Suprapubic skin (tissue), 4 donors: Measurements from ENCODE around the gene PRIM1. TPM values are rescaled to one million over a fixed set of nuclear protein-coding genes. Genes with fewer than 3 reads are reported as not detected.
"Not testable (repeated sequence)": the region's sequence is repeated elsewhere in the genome, so short reads cannot be mapped to it uniquely, and the experiment has no call there.

Experiments used
- DNase-seq, 2 donors: peaks; one replicate each; pipeline ENCODE4 v3.0.0-alpha.2; 2019; ENCODE audit warnings: low spot score in 2 of 2
- H3K27ac ChIP-seq: fragments of 200-600 bp; sonication (generic); one replicate; pipeline ENCODE4 v1.5.1; 2019
- H3K27me3 ChIP-seq: fragments of 200-600 bp; sonication (generic); one replicate; pipeline ENCODE4 v1.5.1; 2019
- H3K36me3 ChIP-seq: fragments of 200-600 bp; sonication (generic); one replicate; pipeline ENCODE4 v1.5.1; 2019
- H3K4me1 ChIP-seq: fragments of 200-600 bp; sonication (generic); one replicate; pipeline ENCODE4 v1.5.1; 2019
- H3K4me3 ChIP-seq: fragments of 200-600 bp; sonication (generic); one replicate; pipeline ENCODE4 v1.5.1; 2019; ENCODE audit warnings: mild to moderate bottlenecking
- H3K9me3 ChIP-seq: fragments of 200-600 bp; sonication (generic); one replicate; pipeline ENCODE4 v1.5.1; 2019
- EP300 ChIP-seq: sonication (generic); formaldehyde crosslinking; IDR thresholded peaks from one replicate; pipeline ENCODE4 v1.6.1; 2017; ENCODE audit warnings: antibody characterized with exemption
- POLR2A ChIP-seq, 2 donors: fragments of 450-650 bp; IDR thresholded peaks; one replicate each; pipeline ENCODE4 v1.6.1; 2017; ENCODE audit warnings: antibody characterized with exemption in 2 of 2, mild to moderate bottlenecking in 2 of 2, moderate library complexity in 2 of 2
- POLR2AphosphoS5 ChIP-seq, 3 donors: sonication (generic); formaldehyde crosslinking; IDR thresholded peaks; one replicate each; pipeline ENCODE4 v1.6.1; 2017; ENCODE audit warnings: antibody characterized with exemption in 3 of 3
- WGBS: methylation state at CpG from one replicate; pipeline ENCODE4 v1.1.5; 2018; 5-methylcytosine and 5-hydroxymethylcytosine counted together
- total RNA-seq, 4 donors: library from RNA; depleted of rRNA; stranded (reverse); fragments of >200 nt; gene quantifications; one replicate each; pipeline ENCODE4 v1.1.0, GENCODE V29; 2016
- TF ChIP-seq, protein P1 (sequence below), 2 donors: fragments of 200-600 bp in 1 of 2; fragments of 450-650 bp in 1 of 2; sonication (generic) in 1 of 2; IDR thresholded peaks; one replicate each; pipeline ENCODE4 v1.5.1; 2016 to 2019; ENCODE audit warnings: antibody characterized with exemption in 2 of 2, mild to moderate bottlenecking in 1 of 2, moderate library complexity in 1 of 2

PRIM1 gene
- total RNA-seq, result 10 to 100 TPM in 2 of 4 donors, 1 to 10 TPM in 2; 9.1 to 12.4 (median 10.3) TPM

DNA sequence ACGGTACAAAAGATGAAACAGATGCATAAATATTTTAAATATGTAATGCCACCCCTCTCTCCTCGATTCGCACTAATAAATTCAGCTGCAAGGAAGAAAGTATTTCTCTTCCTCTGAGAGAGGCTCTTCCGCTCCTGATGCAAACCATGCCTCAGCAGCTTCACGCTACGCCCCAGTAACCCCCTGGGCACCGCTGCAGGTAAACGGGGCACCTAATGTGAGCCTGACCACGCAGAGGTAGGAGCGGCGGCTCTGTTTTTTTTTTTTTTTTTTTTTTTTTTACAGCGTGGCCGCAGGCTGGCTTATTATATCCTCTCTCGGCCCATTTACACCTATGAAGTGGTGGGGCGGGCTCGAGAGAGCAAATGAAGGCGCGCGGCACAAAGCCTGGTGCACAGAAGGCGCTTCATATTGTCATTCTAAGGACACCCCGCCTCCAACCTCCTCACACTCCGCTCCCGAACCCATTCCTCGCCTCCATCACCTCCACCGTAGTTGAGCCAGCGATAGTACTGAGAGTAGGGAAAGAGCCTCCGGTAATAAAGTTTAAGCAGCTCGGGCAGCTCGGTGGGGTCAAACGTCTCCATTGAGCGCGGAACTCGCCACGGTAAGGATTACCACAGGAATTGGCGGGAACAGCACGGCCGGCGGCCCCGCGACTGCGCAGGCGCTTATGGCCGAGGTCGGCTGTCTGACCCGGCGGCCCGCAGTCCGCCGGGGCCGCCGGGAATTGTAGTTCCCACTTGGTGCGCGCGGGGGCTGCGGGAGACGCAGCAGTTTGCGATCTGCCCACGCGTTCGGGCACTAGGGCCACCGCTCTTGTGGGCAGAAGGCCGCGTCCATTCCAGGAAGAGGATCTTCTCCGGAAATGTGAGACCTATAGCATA, at the start of gene PRIM1:
TSS of gene PRIM1 (minus strand) at position 612 of the 887 bp plus-strand sequence. CDS start at position 587, 25 bp downstream.
- Histone ChIP-seq H3K36me3 (peaks cover 3% of the 10 kb centered on the region), H3K27me3 (no peaks in the 10 kb centered on the region), H3K4me3 (peak within 1 kb of the TSS; percentile 72), H3K4me1 (peaks cover 11% of the 10 kb centered on the region), H3K9me3 (no peaks in the 10 kb centered on the region), H3K27ac (peak within 1 kb of the TSS; percentile 57)
- TF ChIP-seq EP300 (no peak), POLR2AphosphoS5 (IDR thresholded peaks at IDR 0.05) (peak in 1 of 3 donors; percentile 28), POLR2A (IDR thresholded peaks at IDR 0.05) (no peak)
- TF ChIP-seq, protein P1, sequence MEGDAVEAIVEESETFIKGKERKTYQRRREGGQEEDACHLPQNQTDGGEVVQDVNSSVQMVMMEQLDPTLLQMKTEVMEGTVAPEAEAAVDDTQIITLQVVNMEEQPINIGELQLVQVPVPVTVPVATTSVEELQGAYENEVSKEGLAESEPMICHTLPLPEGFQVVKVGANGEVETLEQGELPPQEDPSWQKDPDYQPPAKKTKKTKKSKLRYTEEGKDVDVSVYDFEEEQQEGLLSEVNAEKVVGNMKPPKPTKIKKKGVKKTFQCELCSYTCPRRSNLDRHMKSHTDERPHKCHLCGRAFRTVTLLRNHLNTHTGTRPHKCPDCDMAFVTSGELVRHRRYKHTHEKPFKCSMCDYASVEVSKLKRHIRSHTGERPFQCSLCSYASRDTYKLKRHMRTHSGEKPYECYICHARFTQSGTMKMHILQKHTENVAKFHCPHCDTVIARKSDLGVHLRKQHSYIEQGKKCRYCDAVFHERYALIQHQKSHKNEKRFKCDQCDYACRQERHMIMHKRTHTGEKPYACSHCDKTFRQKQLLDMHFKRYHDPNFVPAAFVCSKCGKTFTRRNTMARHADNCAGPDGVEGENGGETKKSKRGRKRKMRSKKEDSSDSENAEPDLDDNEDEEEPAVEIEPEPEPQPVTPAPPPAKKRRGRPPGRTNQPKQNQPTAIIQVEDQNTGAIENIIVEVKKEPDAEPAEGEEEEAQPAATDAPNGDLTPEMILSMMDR (IDR thresholded peaks at IDR 0.05), result peak in 1 of 2 donors; percentile 18
- WGBS, result 0% methylated on average over 43 of the region's 64 CpGs
- peak; percentile 85 to 88 for DNase-seq

DNA sequence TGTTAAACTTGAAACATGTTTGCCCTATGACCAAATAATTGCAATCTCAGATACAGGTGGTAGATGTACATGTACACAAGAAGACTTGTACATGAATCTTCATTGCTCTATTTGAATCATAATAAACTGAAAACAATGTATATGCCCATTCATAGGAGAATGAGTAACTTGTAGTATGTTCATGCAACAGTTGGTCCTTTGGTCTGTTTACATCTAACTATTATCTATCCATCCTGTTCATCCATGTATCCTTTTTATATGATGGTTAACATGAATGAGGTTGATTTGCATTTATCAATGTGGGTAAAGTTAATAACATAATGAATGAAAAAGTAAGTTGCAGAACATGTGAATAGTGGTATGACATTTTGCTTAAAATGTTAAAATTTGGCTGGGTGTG, 48.1 kb upstream of the PRIM1 start:
- Histone ChIP-seq H3K27me3 (no peaks in the 10 kb centered on the region), H3K4me1 (peaks cover 7% of the 10 kb centered on the region), H3K36me3 (no peaks in the 10 kb centered on the region), H3K4me3 (no peak overlapping the region), H3K9me3 (no peaks in the 10 kb centered on the region), H3K27ac (no peak overlapping the region)
- TF ChIP-seq POLR2A (IDR thresholded peaks at IDR 0.05), result no peak
- TF ChIP-seq POLR2AphosphoS5 (IDR thresholded peaks at IDR 0.05), result no peak
- TF ChIP-seq, protein P1 (IDR thresholded peaks at IDR 0.05), result no peak
- TF ChIP-seq EP300, result no peak
- no peak for DNase-seq

DNA sequence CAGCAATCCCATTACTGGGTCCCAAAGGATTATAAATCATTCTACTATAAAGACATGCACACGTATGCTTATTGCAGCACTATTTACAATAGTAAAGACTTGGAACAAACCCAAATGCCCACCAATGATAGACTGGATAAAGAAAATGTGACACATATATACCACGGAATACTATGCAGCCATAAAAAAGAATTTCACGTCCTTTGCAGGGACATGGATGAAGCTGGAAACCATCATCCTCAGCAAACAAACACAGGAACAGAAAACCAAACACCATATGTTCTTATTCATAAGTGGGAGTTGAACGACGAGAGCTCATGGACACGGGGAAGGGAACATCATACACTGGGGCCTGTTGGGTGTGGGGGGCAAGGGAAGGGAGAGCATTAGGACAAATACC, 47.2 kb upstream of the PRIM1 start:
- H3K27ac ChIP-seq, H3K4me3 ChIP-seq, H3K4me1 ChIP-seq, H3K9me3 ChIP-seq, DNase-seq, H3K27me3 ChIP-seq, H3K36me3 ChIP-seq: not testable (repeated sequence)
- WGBS, result 86% methylated on average over 6 of the region's 6 CpGs

DNA sequence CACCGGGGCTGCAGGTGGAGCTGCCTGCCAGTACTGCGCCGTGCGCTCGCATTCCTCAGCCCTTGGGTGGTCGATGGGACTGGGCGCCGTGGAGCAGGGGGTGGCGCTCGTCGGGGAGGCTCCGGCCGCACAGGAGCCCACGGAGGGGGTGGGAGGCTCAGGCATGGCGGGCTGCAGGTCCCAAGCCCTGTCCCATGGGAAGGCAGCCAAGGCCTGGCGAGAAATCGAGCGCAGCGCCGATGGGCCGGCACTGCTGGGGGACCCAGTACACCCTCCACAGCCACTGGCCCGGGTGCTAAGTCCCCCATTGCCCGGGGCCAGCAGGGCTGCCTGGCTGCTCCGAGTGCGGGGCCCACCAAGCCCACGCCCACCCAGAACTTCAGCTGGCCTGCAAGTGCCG, 43.7 kb upstream of the PRIM1 start:
- no CpG with 5 or more reads among the region's 27 CpGs for WGBS
- not testable (repeated sequence) for H3K4me3 ChIP-seq, H3K27me3 ChIP-seq, H3K4me1 ChIP-seq, DNase-seq, H3K9me3 ChIP-seq, H3K27ac ChIP-seq, H3K36me3 ChIP-seq

DNA sequence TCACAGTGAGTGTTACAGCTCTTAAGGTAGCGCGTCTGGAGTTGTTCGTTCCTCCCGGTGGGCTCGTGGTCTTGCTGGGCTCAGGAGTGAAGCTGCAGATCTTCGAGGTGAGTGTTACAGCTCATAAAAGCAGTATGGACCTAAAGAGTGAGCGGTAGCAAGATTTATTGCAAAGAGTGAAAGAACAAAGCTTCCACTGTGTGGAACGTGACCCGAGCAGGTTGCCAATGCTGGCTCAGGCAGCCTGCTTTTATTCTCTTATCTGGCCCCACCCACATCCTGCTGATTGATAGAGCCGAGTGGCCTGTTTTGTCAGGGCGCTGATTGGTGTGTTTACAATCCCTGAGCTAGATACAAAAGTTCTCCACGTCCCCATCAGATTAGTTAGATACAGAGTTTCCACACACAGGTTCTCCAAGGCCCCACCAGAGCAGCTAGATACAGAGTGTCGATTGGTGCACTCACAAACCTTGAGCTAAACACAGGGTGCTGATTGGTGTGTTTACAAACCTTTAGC, 43.0 kb upstream of the PRIM1 start:
- H3K9me3 ChIP-seq, H3K4me1 ChIP-seq, DNase-seq, H3K27ac ChIP-seq, H3K4me3 ChIP-seq, H3K36me3 ChIP-seq, H3K27me3 ChIP-seq: not testable (repeated sequence)
- WGBS, result 60% methylated on average over 10 of the region's 13 CpGs

DNA sequence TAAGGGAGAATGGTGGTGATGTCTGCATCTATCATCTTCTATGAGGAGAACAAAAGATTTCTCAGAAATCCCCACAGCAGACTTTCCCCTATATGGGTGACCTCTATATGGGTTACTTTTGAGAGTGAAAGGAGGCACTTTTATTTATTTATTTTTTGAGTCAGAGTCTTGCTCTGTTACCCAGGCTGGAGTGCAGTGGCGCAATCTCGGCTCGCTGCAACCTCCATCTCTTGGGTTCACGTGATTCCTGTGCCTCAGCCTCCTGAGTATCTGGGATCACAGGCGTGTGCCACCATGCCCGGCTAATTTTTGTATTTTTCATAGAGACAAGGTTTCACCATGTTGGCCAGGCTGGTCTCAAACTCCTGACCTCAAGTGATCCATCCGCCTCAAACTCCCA, 41.0 kb upstream of the PRIM1 start:
- not testable (repeated sequence) for H3K9me3 ChIP-seq, H3K36me3 ChIP-seq, H3K4me3 ChIP-seq, DNase-seq, H3K27me3 ChIP-seq, H3K4me1 ChIP-seq, H3K27ac ChIP-seq
- 88% methylated on average over 7 of the region's 7 CpGs for WGBS

DNA sequence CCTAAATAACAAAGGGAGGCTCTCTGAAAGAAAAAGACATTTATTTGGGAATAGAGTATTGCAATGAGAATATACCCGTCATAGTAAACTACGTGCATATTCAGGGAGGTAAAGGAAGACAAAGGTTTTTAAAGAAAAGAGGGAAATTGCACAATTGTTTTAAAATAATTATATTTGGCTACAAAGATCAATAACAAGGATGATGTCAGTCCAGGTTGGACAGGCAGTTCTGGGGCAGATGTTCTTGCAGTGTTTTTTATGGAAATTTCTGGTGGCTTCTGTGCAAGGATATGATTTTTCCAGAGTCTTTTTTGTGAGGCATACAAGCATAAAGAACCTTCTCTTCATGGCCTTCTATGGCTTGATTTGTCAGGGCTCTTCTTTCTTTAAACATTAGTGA, 40.6 kb upstream of the PRIM1 start:
- Histone ChIP-seq H3K4me1 (no peaks in the 10 kb centered on the region), H3K9me3 (no peaks in the 10 kb centered on the region), H3K27me3 (no peaks in the 10 kb centered on the region), H3K4me3 (no peak overlapping the region), H3K27ac (no peak overlapping the region), H3K36me3 (no peaks in the 10 kb centered on the region)
- 87% methylated on average over 2 of the region's 2 CpGs for WGBS
- no peak for DNase-seq
- TF ChIP-seq, protein P1 (IDR thresholded peaks at IDR 0.05), result no peak
- TF ChIP-seq POLR2AphosphoS5 (IDR thresholded peaks at IDR 0.05) (no peak), POLR2A (IDR thresholded peaks at IDR 0.05) (no peak), EP300 (no peak)

DNA sequence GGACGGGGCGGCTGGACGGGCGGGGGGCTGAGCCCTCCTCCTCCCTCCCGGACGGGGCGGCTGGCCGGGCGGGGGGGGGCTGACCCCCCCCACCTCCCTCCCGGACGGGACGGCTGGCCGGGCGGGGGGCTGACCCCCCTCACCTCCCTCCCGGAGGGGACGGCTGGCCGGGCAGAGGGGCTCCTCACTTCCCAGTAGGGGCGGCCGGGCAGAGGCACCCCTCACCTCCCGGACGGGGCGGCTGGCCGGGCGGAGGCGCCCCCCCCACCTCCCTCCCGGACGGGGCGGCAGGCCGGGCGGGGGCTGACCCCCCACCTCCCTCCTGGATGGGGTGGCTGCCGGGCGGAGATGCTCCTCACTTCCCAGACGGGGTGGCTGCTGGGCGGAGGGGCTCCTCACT, 37.3 kb upstream of the PRIM1 start:
- H3K36me3 ChIP-seq, result not testable (repeated sequence)

More for the DNA sequence above, 37.3 kb upstream of the PRIM1 start:
- not testable (repeated sequence) for DNase-seq, H3K4me1 ChIP-seq, H3K27ac ChIP-seq, H3K27me3 ChIP-seq, H3K4me3 ChIP-seq, H3K9me3 ChIP-seq
- no CpG with 5 or more reads among the region's 34 CpGs for WGBS
